SK-N-SH (cell line): ENCODE measurements around the gene ASCC2.

Source experiments
- CTCF ChIP-seq: fragments of 200-600 bp; sonication (generic); IDR thresholded peaks from 2 replicates; pipeline ENCODE4 v1.6.1; 2017; ENCODE audit warnings: antibody characterized with exemption, mild to moderate bottlenecking, moderate library complexity
- FOXM1 ChIP-seq: IDR thresholded peaks from 2 replicates; pipeline ENCODE4 v1.4.0; 2012; ENCODE audit warnings: low read depth, mild to moderate bottlenecking
- GABPA ChIP-seq: IDR thresholded peaks from 2 replicates; pipeline ENCODE4 v1.4.0; 2012; ENCODE audit warnings: low read depth, mild to moderate bottlenecking
- POLR2AphosphoS5 ChIP-seq: IDR thresholded peaks from 2 replicates; pipeline ENCODE4 v1.6.1; 2012; ENCODE audit warnings: low read depth, low read length
- RAD21 ChIP-seq: IDR thresholded peaks from 2 replicates; pipeline ENCODE4 v1.6.1; 2012; ENCODE audit warnings: mild to moderate bottlenecking, low read length
- RFX5 ChIP-seq: IDR thresholded peaks from 2 replicates; pipeline ENCODE4 v1.6.1; 2012; ENCODE audit warnings: mild to moderate bottlenecking, improper control_type of control experiment, low read length
- SMC3 ChIP-seq: IDR thresholded peaks from 2 replicates; pipeline ENCODE4 v1.6.1; 2012; ENCODE audit warnings: low read depth, low read length, improper control_type of control experiment
- TAF1 ChIP-seq: IDR thresholded peaks from 2 replicates; pipeline ENCODE4 v1.6.1; 2012; ENCODE audit warnings: low read depth, mild to moderate bottlenecking, low read length, moderate library complexity, borderline replicate concordance
- TCF12 ChIP-seq: IDR thresholded peaks from 2 replicates; pipeline ENCODE4 v1.4.0; 2012

- TF ChIP-seq CTCF = no peak
- no peak for TF ChIP-seq TAF1
- no peak for TF ChIP-seq GABPA
- no peak for TF ChIP-seq TCF12
- no peak for TF ChIP-seq POLR2AphosphoS5
- no peak for TF ChIP-seq SMC3
- no peak for TF ChIP-seq FOXM1
- TF ChIP-seq RAD21 = no peak
- no peak for TF ChIP-seq RFX5
Observed at GRCh38 chr22:29803190-29803589, 34.9 kb downstream of the ASCC2 start.
